ENCODE measurements around the gene GEMIN4. TPM values are rescaled to one million over a fixed set of nuclear protein-coding genes. Genes with fewer than 3 reads are reported as not detected.

GEMIN4 gene
- total RNA-seq, 1 donor: 8.7 TPM

DNA sequence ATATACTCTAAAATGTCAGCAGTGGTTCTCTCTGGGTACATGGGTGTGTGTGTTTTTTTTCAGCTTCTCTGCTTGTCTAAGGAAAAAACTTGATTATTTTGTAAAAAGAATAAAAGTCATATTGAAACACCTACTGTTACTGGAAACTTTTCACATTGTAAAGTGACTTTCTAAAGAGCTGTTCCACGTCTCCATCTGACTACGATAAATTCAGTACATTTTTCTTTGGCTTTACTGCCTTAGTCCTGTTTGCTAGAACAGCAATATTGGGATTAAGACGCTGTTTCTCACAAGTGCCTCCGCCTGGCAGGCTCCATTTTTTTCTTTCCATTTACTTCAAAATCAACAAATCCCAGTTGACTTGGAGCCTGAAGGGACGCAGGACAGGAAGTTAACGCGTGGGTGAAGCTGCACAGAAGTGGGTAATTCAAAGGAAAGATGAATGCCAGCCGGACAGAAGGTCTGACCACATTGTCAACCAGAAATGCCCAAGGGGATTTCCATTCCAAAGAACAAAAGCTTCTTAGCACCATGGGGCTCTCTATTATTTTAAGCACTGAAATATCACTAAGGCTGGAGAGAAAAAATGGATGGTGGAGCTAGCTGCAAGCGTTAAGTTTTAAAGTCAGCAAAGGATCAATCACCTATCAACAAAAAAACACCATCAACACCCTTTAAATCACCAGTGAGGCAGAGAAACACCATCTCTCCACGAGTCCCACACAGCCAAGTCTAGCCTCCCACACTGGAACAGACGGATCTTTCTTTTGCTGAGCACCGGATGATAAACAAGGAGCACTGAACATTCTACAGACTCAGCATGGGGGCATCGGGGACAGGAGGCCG, 21.6 kb upstream of the GEMIN4 start:
- peaks cover 73% of the 10 kb centered on the region for H3K36me3 ChIP-seq (ENCODE audit: insufficient read depth, low read length)
- no peak overlapping the region for H3K4me3 ChIP-seq (ENCODE audit: insufficient read depth, low read length)
- H4K20me1 ChIP-seq (ENCODE audit: insufficient read depth, low read length): no peaks in the 10 kb centered on the region
- H3K9me3 ChIP-seq (ENCODE audit: low read depth, low read length): no peaks in the 10 kb centered on the region
- TF ChIP-seq, protein P1, sequence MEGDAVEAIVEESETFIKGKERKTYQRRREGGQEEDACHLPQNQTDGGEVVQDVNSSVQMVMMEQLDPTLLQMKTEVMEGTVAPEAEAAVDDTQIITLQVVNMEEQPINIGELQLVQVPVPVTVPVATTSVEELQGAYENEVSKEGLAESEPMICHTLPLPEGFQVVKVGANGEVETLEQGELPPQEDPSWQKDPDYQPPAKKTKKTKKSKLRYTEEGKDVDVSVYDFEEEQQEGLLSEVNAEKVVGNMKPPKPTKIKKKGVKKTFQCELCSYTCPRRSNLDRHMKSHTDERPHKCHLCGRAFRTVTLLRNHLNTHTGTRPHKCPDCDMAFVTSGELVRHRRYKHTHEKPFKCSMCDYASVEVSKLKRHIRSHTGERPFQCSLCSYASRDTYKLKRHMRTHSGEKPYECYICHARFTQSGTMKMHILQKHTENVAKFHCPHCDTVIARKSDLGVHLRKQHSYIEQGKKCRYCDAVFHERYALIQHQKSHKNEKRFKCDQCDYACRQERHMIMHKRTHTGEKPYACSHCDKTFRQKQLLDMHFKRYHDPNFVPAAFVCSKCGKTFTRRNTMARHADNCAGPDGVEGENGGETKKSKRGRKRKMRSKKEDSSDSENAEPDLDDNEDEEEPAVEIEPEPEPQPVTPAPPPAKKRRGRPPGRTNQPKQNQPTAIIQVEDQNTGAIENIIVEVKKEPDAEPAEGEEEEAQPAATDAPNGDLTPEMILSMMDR (IDR thresholded peaks at IDR 0.05; ENCODE audit: extremely low read depth, low read depth, low read length): no peak
- peaks cover 13% of the 10 kb centered on the region for H3K79me2 ChIP-seq (ENCODE audit: insufficient read depth, low read length)
- H2AFZ ChIP-seq (ENCODE audit: low read length): no peak overlapping the region
- no peaks in the 10 kb centered on the region for H3K27me3 ChIP-seq (ENCODE audit: insufficient read depth, low read length)
- no peak overlapping the region for H3K4me2 ChIP-seq (ENCODE audit: insufficient read depth, low read length)
- no peak for DNase-seq (ENCODE audit: insufficient read length, low spot score, missing footprints)
- H3K27ac ChIP-seq (ENCODE audit: low read depth, low read length): no peak overlapping the region
- H3K4me1 ChIP-seq (ENCODE audit: insufficient read depth, low read length): no peaks in the 10 kb centered on the region

DNA sequence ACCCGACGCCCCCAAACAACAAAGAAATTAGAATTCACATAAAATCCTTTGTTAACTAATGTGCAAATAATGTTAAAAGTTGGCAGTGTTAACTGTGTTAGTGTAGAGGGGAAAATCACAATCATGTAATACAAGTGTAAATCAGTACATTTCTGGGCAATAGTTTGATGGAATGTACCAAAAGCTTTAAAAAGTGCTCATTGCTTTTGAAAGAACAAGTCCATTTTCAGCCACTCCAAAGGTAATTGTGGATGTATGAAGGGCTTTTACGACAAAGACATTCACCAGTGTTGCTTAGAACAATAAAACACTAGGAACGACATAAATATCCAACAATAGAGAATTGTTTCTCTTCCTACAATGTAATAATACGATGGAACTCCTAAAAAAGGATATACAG, 21.0 kb upstream of the GEMIN4 start:
- TF ChIP-seq, protein P1 (IDR thresholded peaks at IDR 0.05; ENCODE audit: extremely low read depth, low read depth, low read length): no peak

DNA sequence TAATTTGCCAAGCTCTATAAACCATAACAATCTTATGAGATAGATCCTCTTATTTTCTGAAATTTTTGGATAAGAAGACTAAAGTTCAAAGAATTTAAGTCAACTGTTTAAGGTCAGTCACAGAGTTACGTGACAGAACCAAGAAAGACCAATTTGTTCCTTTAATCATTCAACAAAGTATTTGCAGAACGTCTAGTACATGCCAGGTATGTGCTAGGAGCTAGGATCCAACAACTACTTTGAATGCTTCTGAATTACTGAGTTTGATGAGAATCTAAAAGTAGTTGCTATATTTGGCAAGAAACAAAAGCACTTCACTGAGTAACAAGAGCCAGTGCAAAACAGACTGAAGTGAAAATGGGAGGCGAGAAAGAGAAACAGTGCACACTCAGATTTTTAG, 15.0 kb upstream of the GEMIN4 start:
- Histone ChIP-seq H3K27me3 (ENCODE audit: insufficient read depth, low read length) (no peaks in the 10 kb centered on the region), H3K36me3 (ENCODE audit: insufficient read depth, low read length) (peaks cover 37% of the 10 kb centered on the region), H4K20me1 (ENCODE audit: insufficient read depth, low read length) (no peaks in the 10 kb centered on the region), H3K27ac (ENCODE audit: low read depth, low read length) (no peak overlapping the region), H2AFZ (ENCODE audit: low read length) (no peak overlapping the region), H3K4me2 (ENCODE audit: insufficient read depth, low read length) (no peak overlapping the region), H3K4me1 (ENCODE audit: insufficient read depth, low read length) (no peaks in the 10 kb centered on the region), H3K4me3 (ENCODE audit: insufficient read depth, low read length) (no peak overlapping the region), H3K9me3 (ENCODE audit: low read depth, low read length) (no peaks in the 10 kb centered on the region), H3K79me2 (ENCODE audit: insufficient read depth, low read length) (no peaks in the 10 kb centered on the region)
- TF ChIP-seq, protein P1 (IDR thresholded peaks at IDR 0.05; ENCODE audit: extremely low read depth, low read depth, low read length): no peak
- DNase-seq (ENCODE audit: insufficient read length, low spot score, missing footprints): no peak

More for the DNA sequence above, 21.0 kb upstream of the GEMIN4 start:
- Histone ChIP-seq H3K4me2 (ENCODE audit: insufficient read depth, low read length) (no peak overlapping the region), H3K4me1 (ENCODE audit: insufficient read depth, low read length) (no peaks in the 10 kb centered on the region), H3K36me3 (ENCODE audit: insufficient read depth, low read length) (peaks cover 67% of the 10 kb centered on the region), H3K79me2 (ENCODE audit: insufficient read depth, low read length) (peaks cover 8% of the 10 kb centered on the region), H4K20me1 (ENCODE audit: insufficient read depth, low read length) (no peaks in the 10 kb centered on the region), H2AFZ (ENCODE audit: low read length) (no peak overlapping the region), H3K4me3 (ENCODE audit: insufficient read depth, low read length) (no peak overlapping the region), H3K27me3 (ENCODE audit: insufficient read depth, low read length) (no peaks in the 10 kb centered on the region), H3K9me3 (ENCODE audit: low read depth, low read length) (no peaks in the 10 kb centered on the region), H3K27ac (ENCODE audit: low read depth, low read length) (no peak overlapping the region)
- DNase-seq (ENCODE audit: insufficient read length, low spot score, missing footprints): no peak

DNA sequence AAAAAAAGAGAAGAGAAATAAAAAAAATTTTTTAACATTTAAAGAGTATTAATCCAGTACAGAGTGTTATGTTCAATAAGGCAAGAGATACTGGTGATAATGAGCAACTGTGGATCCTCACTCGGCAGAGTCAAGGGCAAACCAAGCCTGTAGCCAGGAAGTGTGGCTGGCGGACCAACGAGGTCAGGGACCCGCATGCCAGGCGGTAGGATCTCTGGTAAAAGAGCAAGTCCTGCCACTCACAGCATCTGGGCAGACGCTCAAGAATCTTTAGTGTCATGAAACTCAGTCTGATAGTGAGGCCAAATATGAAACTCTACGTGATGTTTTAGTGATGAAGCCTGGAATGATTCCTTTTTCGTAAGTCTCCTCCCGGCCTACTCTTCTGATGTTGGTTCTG, 8.3 kb upstream of the GEMIN4 start:
- no peak overlapping the region for H3K4me2 ChIP-seq (ENCODE audit: insufficient read depth, low read length)
- TF ChIP-seq, protein P1 (IDR thresholded peaks at IDR 0.05; ENCODE audit: extremely low read depth, low read depth, low read length): no peak

More for the DNA sequence above, 8.3 kb upstream of the GEMIN4 start:
- H4K20me1 ChIP-seq (ENCODE audit: insufficient read depth, low read length): no peaks in the 10 kb centered on the region
- H2AFZ ChIP-seq (ENCODE audit: low read length): no peak overlapping the region
- H3K27ac ChIP-seq (ENCODE audit: low read depth, low read length): no peak overlapping the region
- H3K4me1 ChIP-seq (ENCODE audit: insufficient read depth, low read length): no peaks in the 10 kb centered on the region
- H3K4me3 ChIP-seq (ENCODE audit: insufficient read depth, low read length): no peak overlapping the region
- H3K36me3 ChIP-seq (ENCODE audit: insufficient read depth, low read length): peaks cover 45% of the 10 kb centered on the region
- H3K79me2 ChIP-seq (ENCODE audit: insufficient read depth, low read length): no peaks in the 10 kb centered on the region
- DNase-seq (ENCODE audit: insufficient read length, low spot score, missing footprints): no peak
- H3K9me3 ChIP-seq (ENCODE audit: low read depth, low read length): no peaks in the 10 kb centered on the region
- no peaks in the 10 kb centered on the region for H3K27me3 ChIP-seq (ENCODE audit: insufficient read depth, low read length)

Data from osteoblast (primary cell).